Naive B cell (primary cell): ENCODE data around the gene ZNF778. TPM values are rescaled to one million over a fixed set of nuclear protein-coding genes. Genes with fewer than 3 reads are reported as not detected.

Experiments
- ATAC-seq, 2 donors: fragments of 150-1000 bp; cut with Tn5 transposase; 2 replicates each; pipeline ENCODE4 v1.10.0; 2021; ENCODE audit warnings: low read depth in 2 of 2, mild to moderate bottlenecking in 2 of 2, moderate library complexity in 2 of 2
- DNase-seq: peaks from one replicate; pipeline ENCODE4 v3.0.0; 2022
- H3K27ac Mint-ChIP-seq, 6 donors: one replicate each; pipeline ENCODE4 v1.8.0; 2020 to 2022; ENCODE audit warnings: mild to moderate bottlenecking in 6 of 6, mixed read lengths in 6 of 6, moderate library complexity in 5 of 6, inconsistent platforms in 2 of 6
- H3K27me3 Mint-ChIP-seq, 3 donors: one replicate each; pipeline ENCODE4 v1.8.0; 2021 to 2022; ENCODE audit warnings: mixed read lengths in 3 of 3, mild to moderate bottlenecking in 1 of 3
- H3K36me3 Mint-ChIP-seq, 2 donors: one replicate each; pipeline ENCODE4 v1.8.0; 2020 to 2022; ENCODE audit warnings: mixed read lengths in 2 of 2, inconsistent platforms in 1 of 2, mild to moderate bottlenecking in 1 of 2
- H3K4me1 Mint-ChIP-seq, 3 donors: one replicate each; pipeline ENCODE4 v1.8.0; 2020 to 2022; ENCODE audit warnings: mixed read lengths in 3 of 3, inconsistent platforms in 1 of 3, mild to moderate bottlenecking in 1 of 3, moderate library complexity in 1 of 3
- H3K4me3 Mint-ChIP-seq, 8 donors: one replicate each; pipeline ENCODE4 v1.8.0; 2020 to 2022; ENCODE audit warnings: mild to moderate bottlenecking in 8 of 8, mixed read lengths in 8 of 8, moderate library complexity in 8 of 8, inconsistent platforms in 2 of 8
- H3K9me3 Mint-ChIP-seq, 7 donors: one replicate each; pipeline ENCODE4 v1.8.0; 2020 to 2022; ENCODE audit warnings: mixed read lengths in 7 of 7, mild to moderate bottlenecking in 5 of 7, inconsistent platforms in 2 of 7, moderate library complexity in 1 of 7
- polyA plus RNA-seq, 6 donors: library from polyadenylated mRNA; unstranded; fragments of 300-500 nt; fragmentation: Illumina TruSeq; gene quantifications; one replicate each; pipeline ENCODE4 v1.2.3, GENCODE V29; 2021; ENCODE audit warnings: low read depth in 6 of 6

Gene ZNF778
- polyA plus RNA-seq, result 1 to 10 TPM; 1.5 to 7.1 (median 4.2) TPM

GRCh38 chr16:89217388-89218191, at the start of gene ZNF778:
TSS of gene ZNF778 (plus strand) at chr16:89217703. CDS start at chr16:89221128, 3,425 bp downstream.
- peaks cover 2 to 13% of the 10 kb centered on the region in 2 donors for H3K36me3 Mint-ChIP-seq
- peak within 1 kb of the TSS; percentile 73 to 95 (median 89) for H3K4me3 Mint-ChIP-seq
- H3K27ac Mint-ChIP-seq, result peak within 1 kb of the TSS; percentile 81 to 99 (median 98)
- H3K4me1 Mint-ChIP-seq, result peaks cover 12 to 19% (median 14%) of the 10 kb centered on the region in 3 donors
- DNase-seq (peak; percentile 84), ATAC-seq (peak; percentile 86 to 88)
- H3K27me3 Mint-ChIP-seq, result no peaks in the 10 kb centered on the region
- H3K9me3 Mint-ChIP-seq, result no peaks in the 10 kb centered on the region

GRCh38 chr16:89168381-89169189, 48.9 kb upstream of the ZNF778 start:
- H3K36me3 Mint-ChIP-seq, result no peaks in the 10 kb centered on the region
- no peaks in the 10 kb centered on the region for H3K9me3 Mint-ChIP-seq
- H3K4me3 Mint-ChIP-seq, result peak overlapping the region in 1 of 8 donors; percentile 53
- ATAC-seq (no peak), DNase-seq (no peak)
- H3K27ac Mint-ChIP-seq, result peak overlapping the region in 1 of 6 donors; percentile 56
- H3K27me3 Mint-ChIP-seq, result peaks cover 0 to 20% (median 0%) of the 10 kb centered on the region in 3 donors
- peaks cover 6 to 16% (median 14%) of the 10 kb centered on the region in 3 donors for H3K4me1 Mint-ChIP-seq

GRCh38 chr16:89169778-89170177, 47.7 kb upstream of the ZNF778 start:
- Mint-ChIP-seq H3K4me1 (peaks cover 6 to 12% (median 8%) of the 10 kb centered on the region in 3 donors), H3K27ac (no peak overlapping the region), H3K9me3 (no peaks in the 10 kb centered on the region), H3K4me3 (no peak overlapping the region), H3K36me3 (no peaks in the 10 kb centered on the region), H3K27me3 (peaks cover 0 to 20% (median 0%) of the 10 kb centered on the region in 3 donors)
- DNase-seq (no peak), ATAC-seq (no peak)

GRCh38 chr16:89170346-89171215, 46.9 kb upstream of the ZNF778 start:
- Mint-ChIP-seq H3K27me3 (peaks cover 0 to 20% (median 0%) of the 10 kb centered on the region in 3 donors), H3K4me3 (peak overlapping the region; percentile 54 to 87 (median 77)), H3K9me3 (no peaks in the 10 kb centered on the region), H3K4me1 (peaks cover 6 to 12% (median 8%) of the 10 kb centered on the region in 3 donors), H3K27ac (peak overlapping the region in 4 of 6 donors; percentile 36 to 92 (median 69)), H3K36me3 (no peaks in the 10 kb centered on the region)
- ATAC-seq (no peak), DNase-seq (no peak)

DNA sequence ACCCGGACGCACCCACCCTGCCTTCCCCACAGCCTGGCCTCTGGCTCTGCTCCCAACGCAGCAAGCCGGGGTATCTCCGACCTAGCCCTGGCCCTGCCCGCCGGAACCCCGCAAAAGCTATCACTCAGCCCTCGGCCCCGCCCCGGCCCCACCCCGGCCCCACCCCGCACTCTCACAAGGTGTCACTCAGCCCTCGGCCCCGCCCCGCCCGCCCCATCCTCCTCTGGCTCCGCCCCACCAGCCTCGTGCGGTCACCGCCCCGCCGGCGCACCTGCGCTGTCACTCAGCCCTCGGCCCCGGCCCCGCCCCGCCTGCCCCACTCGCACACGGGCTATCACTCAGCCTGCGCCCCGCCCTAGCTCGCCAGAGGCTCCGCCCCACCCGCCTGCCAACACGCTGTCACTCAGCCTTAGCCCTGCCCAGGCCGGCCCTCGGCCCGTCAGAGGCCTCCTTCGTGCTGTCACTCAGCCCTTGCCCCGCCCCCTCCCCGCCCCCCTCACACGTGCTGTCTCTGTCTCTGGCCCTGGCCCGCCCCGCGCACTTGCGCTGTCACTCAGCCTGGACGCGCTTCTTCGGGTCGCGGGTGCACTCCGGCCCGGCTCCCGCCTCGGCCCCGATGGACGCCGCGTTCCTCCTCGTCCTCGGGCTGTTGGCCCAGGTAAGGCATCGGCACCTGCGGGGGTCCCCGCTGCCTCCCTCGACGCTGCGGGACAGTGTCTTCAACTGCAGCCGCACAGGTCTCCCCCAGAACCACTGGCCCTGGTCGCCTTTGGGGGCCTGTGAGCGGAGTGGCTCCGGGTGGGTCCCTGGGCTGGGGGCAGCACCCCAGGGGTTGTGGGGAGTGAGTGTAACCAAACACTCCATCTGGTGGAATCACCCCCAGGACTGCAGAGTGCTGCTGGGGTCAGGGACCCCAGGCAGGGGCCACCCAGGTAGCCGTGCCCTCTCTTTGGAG, 46.0 kb upstream of the ZNF778 start, which contains the start of gene CDH15:
Gene CDH15, plus strand, starts transcription at position 533 of the 955 bp plus-strand sequence. Its CDS starts 84 bp downstream, at position 617.
- Mint-ChIP-seq H3K4me3 (peak within 1 kb of the TSS; percentile 54 to 87 (median 77)), H3K36me3 (no peaks in the 10 kb centered on the region), H3K4me1 (peaks cover 6 to 8% (median 8%) of the 10 kb centered on the region in 3 donors), H3K27ac (peak within 1 kb of the TSS in 4 of 6 donors; percentile 36 to 92 (median 69)), H3K9me3 (no peaks in the 10 kb centered on the region), H3K27me3 (peaks cover 0 to 19% (median 0%) of the 10 kb centered on the region in 3 donors)
- DNase-seq, result peak; percentile 87
- ATAC-seq, result peak; percentile 88 to 93

- ATAC-seq (no peak), DNase-seq (no peak)
- Mint-ChIP-seq H3K36me3 (no peaks in the 10 kb centered on the region), H3K27ac (no peak overlapping the region), H3K27me3 (peaks cover 0 to 18% (median 0%) of the 10 kb centered on the region in 3 donors), H3K9me3 (no peaks in the 10 kb centered on the region), H3K4me1 (peaks cover 6 to 8% (median 7%) of the 10 kb centered on the region in 3 donors), H3K4me3 (no peak overlapping the region)
These were observed 45.4 kb upstream of the ZNF778 start for GRCh38 chr16:89172171-89172527.

DNA sequence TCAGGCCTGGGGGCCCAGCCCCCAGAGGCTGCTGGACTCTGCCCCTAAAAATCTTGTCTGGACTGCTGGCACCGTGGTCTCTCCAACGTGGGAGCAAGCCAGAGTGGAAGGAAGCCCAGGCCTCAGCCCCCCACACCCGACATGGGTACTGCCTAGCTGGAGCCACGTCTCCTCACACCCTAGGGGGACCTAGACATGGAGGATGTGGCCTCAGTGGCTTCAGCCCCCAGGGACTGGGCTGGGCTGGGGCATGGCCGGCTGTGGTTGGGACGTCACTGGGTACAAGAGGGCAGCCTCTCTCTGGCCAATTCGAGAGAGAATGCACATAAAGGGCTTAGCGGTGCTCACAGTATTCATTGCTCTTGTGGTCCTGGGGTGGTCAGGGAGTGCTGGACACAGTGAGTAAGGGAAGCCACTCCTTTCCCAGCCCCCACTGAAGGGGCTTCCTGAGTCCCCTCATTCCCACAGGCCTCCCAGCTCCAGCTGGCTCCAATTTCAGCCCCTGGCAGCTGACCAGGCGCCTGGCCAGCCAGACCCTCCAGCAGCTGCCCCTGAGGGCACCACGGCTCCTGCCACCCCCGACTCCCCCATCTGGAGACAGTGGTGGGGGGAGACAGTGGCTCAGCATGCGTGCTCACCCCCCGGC, 44.9 kb upstream of the ZNF778 start:
- Mint-ChIP-seq H3K9me3 (no peaks in the 10 kb centered on the region), H3K27me3 (peaks cover 0 to 18% (median 0%) of the 10 kb centered on the region in 3 donors), H3K4me1 (peaks cover 6 to 8% (median 7%) of the 10 kb centered on the region in 3 donors), H3K36me3 (no peaks in the 10 kb centered on the region), H3K27ac (no peak overlapping the region), H3K4me3 (no peak overlapping the region)
- no peak for DNase-seq
- ATAC-seq, result no peak

DNA sequence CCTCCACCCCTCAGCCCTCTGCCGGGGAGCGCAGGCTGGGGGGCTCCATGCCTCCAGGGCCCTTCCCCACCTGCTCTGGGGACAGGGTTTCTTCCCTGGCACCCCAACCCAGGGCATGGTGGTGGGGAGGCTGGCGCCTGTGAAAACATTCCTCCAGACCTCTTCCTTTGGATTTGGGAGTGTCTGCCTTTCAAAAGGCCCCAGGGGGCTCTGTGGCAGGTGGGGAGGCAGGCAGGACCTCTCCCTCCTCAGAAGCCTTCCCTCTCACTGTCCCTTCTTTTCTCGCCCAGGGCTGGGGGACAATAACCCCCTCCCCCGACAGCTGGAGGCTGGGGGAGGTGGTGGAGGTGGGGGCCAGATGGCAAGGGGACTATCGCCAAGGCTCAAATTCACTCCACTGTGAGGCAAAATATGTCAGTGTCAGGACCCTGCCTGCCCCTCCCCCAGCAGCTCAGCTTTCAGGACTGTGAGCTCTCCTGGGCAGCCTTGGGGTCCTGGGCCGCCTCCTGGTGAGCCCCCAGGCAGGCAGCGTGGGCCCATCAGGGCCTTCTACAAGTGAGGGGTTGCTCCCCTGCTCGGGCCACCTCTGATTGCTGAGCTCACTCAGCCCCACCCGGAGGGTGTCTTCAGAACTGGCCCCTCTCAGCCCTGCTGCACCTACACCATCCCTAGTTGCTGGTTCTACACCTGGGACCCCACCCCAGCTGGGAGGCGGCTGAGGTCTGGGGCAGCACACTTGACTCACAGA, 44.2 kb upstream of the ZNF778 start:
- Mint-ChIP-seq H3K27me3 (peaks cover 0 to 18% (median 0%) of the 10 kb centered on the region in 3 donors), H3K4me1 (peaks cover 6 to 8% (median 7%) of the 10 kb centered on the region in 3 donors), H3K4me3 (no peak overlapping the region), H3K9me3 (no peaks in the 10 kb centered on the region), H3K36me3 (no peaks in the 10 kb centered on the region), H3K27ac (no peak overlapping the region)
- ATAC-seq (no peak), DNase-seq (no peak)

DNA sequence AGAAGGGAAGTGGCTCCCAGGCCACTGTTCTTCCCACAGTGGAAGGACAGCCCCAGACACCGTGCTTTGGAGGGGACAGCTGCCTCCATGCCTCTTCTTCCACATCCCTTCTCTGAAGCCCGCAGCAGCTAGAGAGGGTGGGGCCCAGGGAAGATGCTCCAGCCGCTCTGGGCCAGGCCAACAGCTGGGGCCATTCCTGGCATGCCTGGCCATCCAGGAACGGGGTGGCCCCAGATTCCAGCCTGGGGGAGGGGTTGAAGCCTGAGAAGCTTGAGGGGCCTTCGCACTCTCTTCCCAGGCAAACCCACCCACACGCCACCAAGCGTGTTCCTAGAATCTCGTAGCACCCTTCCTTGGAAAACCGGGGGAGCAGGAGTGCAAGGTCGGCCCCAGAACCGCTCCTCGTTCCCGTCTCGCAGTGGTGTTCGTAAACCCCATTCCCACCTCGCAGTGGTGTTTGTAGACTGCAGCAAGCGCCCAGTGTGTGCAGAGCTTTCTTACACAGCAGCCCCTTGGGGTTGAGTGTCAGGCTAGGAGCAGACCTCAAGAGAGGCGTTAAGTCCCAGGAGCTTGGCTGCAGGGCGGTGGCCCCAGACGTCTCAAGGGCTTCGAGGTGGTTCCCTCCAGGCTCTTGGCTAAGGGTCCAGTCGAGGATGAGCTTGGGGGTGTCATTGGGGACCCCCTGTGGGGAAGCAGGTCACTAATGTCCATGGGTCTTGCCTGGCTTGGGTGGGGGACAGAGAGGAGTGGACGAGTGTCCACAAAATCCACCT, 43.3 kb upstream of the ZNF778 start:
- Mint-ChIP-seq H3K4me1 (peaks cover 6 to 8% (median 7%) of the 10 kb centered on the region in 3 donors), H3K9me3 (no peaks in the 10 kb centered on the region), H3K27ac (no peak overlapping the region), H3K36me3 (no peaks in the 10 kb centered on the region), H3K27me3 (peaks cover 0 to 10% (median 0%) of the 10 kb centered on the region in 3 donors), H3K4me3 (no peak overlapping the region)
- DNase-seq (no peak), ATAC-seq (no peak)

GRCh38 chr16:89174877-89175276, 42.6 kb upstream of the ZNF778 start:
- ATAC-seq (no peak), DNase-seq (no peak)
- Mint-ChIP-seq H3K36me3 (no peaks in the 10 kb centered on the region), H3K4me3 (no peak overlapping the region), H3K4me1 (peaks cover 6 to 8% (median 7%) of the 10 kb centered on the region in 3 donors), H3K27me3 (peaks cover 0 to 9% (median 0%) of the 10 kb centered on the region in 3 donors), H3K9me3 (no peaks in the 10 kb centered on the region), H3K27ac (no peak overlapping the region)
